ENCODE measurements around the gene DNPH1. TPM values are rescaled to one million over a fixed set of nuclear protein-coding genes. Genes with fewer than 3 reads are reported as not detected.

Gene DNPH1, protein sequence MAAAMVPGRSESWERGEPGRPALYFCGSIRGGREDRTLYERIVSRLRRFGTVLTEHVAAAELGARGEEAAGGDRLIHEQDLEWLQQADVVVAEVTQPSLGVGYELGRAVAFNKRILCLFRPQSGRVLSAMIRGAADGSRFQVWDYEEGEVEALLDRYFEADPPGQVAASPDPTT
- 48.3 and 65.5 TPM in 2 replicates for polyA plus RNA-seq
- 7.4 and 8.8 TPM in 2 replicates for polyA minus RNA-seq

- Histone ChIP-seq H3K4me3 (ENCODE audit: low read length) (peak within 1 kb of the TSS; percentile 62), H3K9me2 (ENCODE audit: insufficient read depth, low read length) (no peaks in the 10 kb centered on the region), H3K9me3 (ENCODE audit: low read length) (no peaks in the 10 kb centered on the region), H3K9ac (ENCODE audit: low read length) (peak within 1 kb of the TSS; percentile 55), H4K20me1 (ENCODE audit: insufficient read depth) (no peaks in the 10 kb centered on the region), H2AFZ (ENCODE audit: low read depth, low read length) (no peak within 1 kb of the TSS), H3K4me2 (ENCODE audit: low read length) (no peak within 1 kb of the TSS), H3K36me3 (ENCODE audit: insufficient read depth, low read length) (no peaks in the 10 kb centered on the region), H3K27me3 (ENCODE audit: insufficient read depth, low read depth, low read length) (no peaks in the 10 kb centered on the region), H3K79me2 (replicated peaks; ENCODE audit: insufficient read depth, low read length) (no peaks in the 10 kb centered on the region), H3F3A (ENCODE audit: insufficient read depth, low read length, poor library complexity, severe bottlenecking) (no peaks in the 10 kb centered on the region), H3K27ac (ENCODE audit: low read length) (no peak within 1 kb of the TSS)
- TF ChIP-seq REST (IDR thresholded peaks at IDR 0.05; ENCODE audit: borderline replicate concordance) (no peak), RAD21 (conservative IDR thresholded peaks at IDR 0.05) (peak; percentile 60), EP300 (conservative IDR thresholded peaks at IDR 0.05; ENCODE audit: poor library complexity, severe bottlenecking) (peak; percentile 38), POLR2AphosphoS5 (IDR thresholded peaks at IDR 0.05) (peak; percentile 51), MXI1 (conservative IDR thresholded peaks at IDR 0.05; ENCODE audit: poor library complexity, severe bottlenecking) (peak; percentile 81), EZH2 (IDR thresholded peaks at IDR 0.05; ENCODE audit: borderline replicate concordance, insufficient read depth, low read length, poor library complexity, severe bottlenecking) (no peak), SMC3 (conservative IDR thresholded peaks at IDR 0.05; ENCODE audit: poor library complexity) (peak; percentile 74)
- TF ChIP-seq, protein P1, sequence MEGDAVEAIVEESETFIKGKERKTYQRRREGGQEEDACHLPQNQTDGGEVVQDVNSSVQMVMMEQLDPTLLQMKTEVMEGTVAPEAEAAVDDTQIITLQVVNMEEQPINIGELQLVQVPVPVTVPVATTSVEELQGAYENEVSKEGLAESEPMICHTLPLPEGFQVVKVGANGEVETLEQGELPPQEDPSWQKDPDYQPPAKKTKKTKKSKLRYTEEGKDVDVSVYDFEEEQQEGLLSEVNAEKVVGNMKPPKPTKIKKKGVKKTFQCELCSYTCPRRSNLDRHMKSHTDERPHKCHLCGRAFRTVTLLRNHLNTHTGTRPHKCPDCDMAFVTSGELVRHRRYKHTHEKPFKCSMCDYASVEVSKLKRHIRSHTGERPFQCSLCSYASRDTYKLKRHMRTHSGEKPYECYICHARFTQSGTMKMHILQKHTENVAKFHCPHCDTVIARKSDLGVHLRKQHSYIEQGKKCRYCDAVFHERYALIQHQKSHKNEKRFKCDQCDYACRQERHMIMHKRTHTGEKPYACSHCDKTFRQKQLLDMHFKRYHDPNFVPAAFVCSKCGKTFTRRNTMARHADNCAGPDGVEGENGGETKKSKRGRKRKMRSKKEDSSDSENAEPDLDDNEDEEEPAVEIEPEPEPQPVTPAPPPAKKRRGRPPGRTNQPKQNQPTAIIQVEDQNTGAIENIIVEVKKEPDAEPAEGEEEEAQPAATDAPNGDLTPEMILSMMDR (IDR thresholded peaks at IDR 0.05; ENCODE audit: poor library complexity, severe bottlenecking) = peak; percentile 92
Observed at GRCh38 chr6:43228951-43229802, at the start of gene DNPH1. DNPH1 (minus strand) TSS chr6:43229481; CDS start chr6:43229456, 25 bp downstream.

DNA sequence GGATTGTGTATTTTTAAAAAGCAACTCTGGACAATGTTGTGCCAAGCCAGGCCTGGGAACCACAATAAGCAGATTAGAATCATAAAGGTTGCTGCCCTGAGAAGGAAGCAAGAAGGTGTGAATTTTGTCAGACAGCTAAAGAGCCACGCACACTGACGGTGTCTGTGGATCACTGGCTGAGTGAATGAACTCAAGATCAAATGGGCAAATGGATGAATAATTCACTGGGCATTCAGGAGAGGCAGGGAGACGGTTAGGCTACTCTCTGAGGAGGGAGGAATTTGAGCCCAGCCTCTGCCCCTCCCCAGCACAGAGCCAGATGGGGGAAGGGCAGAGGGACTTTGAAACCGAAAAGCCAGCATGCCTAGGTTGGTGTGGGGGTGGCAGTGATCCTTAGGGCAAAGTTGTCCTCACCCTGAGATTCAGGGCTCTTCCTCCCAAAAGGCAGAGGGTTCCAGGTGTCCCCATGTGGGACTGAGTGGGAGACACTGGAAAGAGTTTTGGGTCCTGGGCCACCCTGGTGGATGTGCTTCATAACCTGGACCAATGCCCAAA lies 49.3 kb upstream of the DNPH1 start:
- no peak for TF ChIP-seq RAD21 (conservative IDR thresholded peaks at IDR 0.05)
- no peaks in the 10 kb centered on the region for H3K36me3 ChIP-seq (ENCODE audit: insufficient read depth, low read length)
- H3K9me2 ChIP-seq (ENCODE audit: insufficient read depth, low read length) = no peaks in the 10 kb centered on the region
- no peaks in the 10 kb centered on the region for H4K20me1 ChIP-seq (ENCODE audit: insufficient read depth)
- H3K79me2 ChIP-seq (replicated peaks; ENCODE audit: insufficient read depth, low read length) = no peaks in the 10 kb centered on the region
- no peak overlapping the region for H3K4me3 ChIP-seq (ENCODE audit: low read length)
- no peaks in the 10 kb centered on the region for H3F3A ChIP-seq (ENCODE audit: insufficient read depth, low read length, poor library complexity, severe bottlenecking)
- peaks cover 21% of the 10 kb centered on the region for H3K27me3 ChIP-seq (ENCODE audit: insufficient read depth, low read depth, low read length)
- no peak overlapping the region for H2AFZ ChIP-seq (ENCODE audit: low read depth, low read length)
- H3K9ac ChIP-seq (ENCODE audit: low read length) = no peak overlapping the region
- H3K4me2 ChIP-seq (ENCODE audit: low read length) = no peak overlapping the region
- no peak overlapping the region for H3K27ac ChIP-seq (ENCODE audit: low read length)
- H3K9me3 ChIP-seq (ENCODE audit: low read length) = no peaks in the 10 kb centered on the region

Data from neural cell (in vitro differentiated cells).